Kidney epithelial cell (primary cell): Measurements from ENCODE around the gene XPNPEP2. TPM values are rescaled to one million over a fixed set of nuclear protein-coding genes. Genes with fewer than 3 reads are reported as not detected.

ENCODE experiments used
- DNase-seq: peaks from one replicate; pipeline ENCODE4 v3.0.0-alpha.2; 2010; ENCODE audit warnings: low read depth
- H3K27me3 ChIP-seq: 2 replicates; pipeline ENCODE4 v1.6.0; 2011; ENCODE audit warnings: low read length; ENCODE audit not compliant: control insufficient read depth, insufficient read depth
- H3K36me3 ChIP-seq: 2 replicates; pipeline ENCODE4 v1.5.1; 2011; ENCODE audit warnings: low read length; ENCODE audit not compliant: control insufficient read depth, insufficient read depth
- H3K4me3 ChIP-seq: 2 replicates; pipeline ENCODE4 v1.5.1; 2011; ENCODE audit warnings: low read depth, mild to moderate bottlenecking, control low read depth, low read length
- CTCF ChIP-seq: IDR thresholded peaks from 2 replicates; pipeline ENCODE4 v1.5.1; 2011; ENCODE audit warnings: mild to moderate bottlenecking, moderate library complexity, low read length, control low read depth, inconsistent platforms; ENCODE audit not compliant: insufficient read depth, poor library complexity, severe bottlenecking
- total RNA-seq: library from RNA; depleted of rRNA; stranded (reverse); fragments of >200 nt; gene quantifications from 2 replicates; pipeline ENCODE4 v1.2.3, GENCODE V29; 2015

The XPNPEP2 gene
- total RNA-seq, 1 donor from 2014 or later: not detected

GRCh38 chrX:129792586-129793291, 54.0 kb downstream of the XPNPEP2 start:
- Histone ChIP-seq H3K36me3 (no peaks in the 10 kb centered on the region), H3K27me3 (no peaks in the 10 kb centered on the region), H3K4me3 (no peak overlapping the region)
- no peak for TF ChIP-seq CTCF
- DNase-seq: no peak

- H3K36me3 ChIP-seq: no peaks in the 10 kb centered on the region
- no peak for DNase-seq
- no peaks in the 10 kb centered on the region for H3K27me3 ChIP-seq
- no peak for TF ChIP-seq CTCF
- no peak overlapping the region for H3K4me3 ChIP-seq
Measured at GRCh38 chrX:129793604-129794191, 54.9 kb downstream of the XPNPEP2 start.

GRCh38 chrX:129795584-129795983, 56.8 kb downstream of the XPNPEP2 start:
- TF ChIP-seq CTCF: no peak
- no peak for DNase-seq
- H3K4me3 ChIP-seq: no peak overlapping the region
- no peaks in the 10 kb centered on the region for H3K27me3 ChIP-seq
- no peaks in the 10 kb centered on the region for H3K36me3 ChIP-seq

GRCh38 chrX:129797251-129797906, 58.6 kb downstream of the XPNPEP2 start:
- Histone ChIP-seq H3K36me3 (no peaks in the 10 kb centered on the region), H3K4me3 (no peak overlapping the region), H3K27me3 (no peaks in the 10 kb centered on the region)
- no peak for TF ChIP-seq CTCF
- DNase-seq: no peak

- no peak for TF ChIP-seq CTCF
- no peak for DNase-seq
- H3K36me3 ChIP-seq: no peaks in the 10 kb centered on the region
Measured at GRCh38 chrX:129798456-129798855, 59.7 kb downstream of the XPNPEP2 start.

More at GRCh38 chrX:129798456-129798855, 59.7 kb downstream of the XPNPEP2 start:
- H3K4me3 ChIP-seq: no peak overlapping the region
- H3K27me3 ChIP-seq: no peaks in the 10 kb centered on the region
